Calu3 (cell line): ENCODE results near the gene GPSM3. TPM values are rescaled to one million over a fixed set of nuclear protein-coding genes. Genes with fewer than 3 reads are reported as not detected.
"Not testable (repeated sequence)": the region's sequence is repeated elsewhere in the genome, so short reads cannot be mapped to it uniquely, and the experiment has no call there.

Source experiments
- BruUV-seq: library from RNA; stranded (reverse); fragments of 400-500 nt; replicated peaks from 2 replicates; lab custom pipeline; 2021; lab: Mats Ljungman, UMichigan
- CTCF ChIA-PET: fragments of 300-600 bp; sonication (Branson Sonifier 250); formaldehyde crosslinking; loops from one replicate; lab custom pipeline; 2022; ENCODE audit warnings: antibody characterized with exemption; lab: Charles Lee
- DNase-seq: peaks from one replicate; pipeline ENCODE4 v3.0.0; 2022
- H3K27ac Mint-ChIP-seq: one replicate; pipeline ENCODE4 v1.8.0; 2022; ENCODE audit warnings: mixed read lengths; ENCODE audit not compliant: unreplicated experiment
- H3K27me3 Mint-ChIP-seq: one replicate; pipeline ENCODE4 v1.8.0; 2022; ENCODE audit warnings: mixed read lengths; ENCODE audit not compliant: unreplicated experiment
- H3K36me3 Mint-ChIP-seq: one replicate; pipeline ENCODE4 v1.8.0; 2022; ENCODE audit warnings: mild to moderate bottlenecking, moderate library complexity, mixed read lengths; ENCODE audit not compliant: insufficient read depth, unreplicated experiment
- H3K4me1 Mint-ChIP-seq: one replicate; pipeline ENCODE4 v1.8.0; 2022; ENCODE audit warnings: mild to moderate bottlenecking, low read depth, mixed read lengths; ENCODE audit not compliant: unreplicated experiment
- H3K4me3 Mint-ChIP-seq: one replicate; pipeline ENCODE4 v1.8.0; 2022; ENCODE audit warnings: mild to moderate bottlenecking, low read depth, moderate library complexity, mixed read lengths; ENCODE audit not compliant: unreplicated experiment
- H3K9me3 Mint-ChIP-seq: one replicate; pipeline ENCODE4 v1.8.0; 2022; ENCODE audit warnings: low read depth, mixed read lengths; ENCODE audit not compliant: unreplicated experiment
- CTCF ChIP-seq: fragments of 200-600 bp; IDR thresholded peaks from one replicate; pipeline ENCODE4 v1.8.0; 2022; ENCODE audit warnings: antibody characterized with exemption; ENCODE audit not compliant: unreplicated experiment
- intact Hi-C: fragments of 100-400 bp; cut with micrococcal nuclease; formaldehyde crosslinking; loops from one replicate; pipeline ENCODE4 v1.10.0; 2022; ENCODE audit not compliant: unreplicated experiment
- total RNA-seq: library from RNA; stranded (reverse); gene quantifications from 2 replicates; pipeline ENCODE4 v1.2.3, GENCODE V29; 2022

GPSM3 gene
- total RNA-seq, 1 experiment from 2014 or later, result 6.2 TPM

- TF ChIP-seq CTCF, result no peak
- CTCF ChIA-PET, result interaction anchor here (1.0 to 1.5 kb wide), 2 partner anchors 11 to 70 kb away, joined by 3 to 5 read pairs; no protein-coding TSS in a partner anchor
- DNase-seq, result no peak
- peak overlapping the region; percentile 66 for H3K27ac Mint-ChIP-seq
- peaks cover 76% of the 10 kb centered on the region for H3K36me3 Mint-ChIP-seq
- TSS peak; percentile 31 for BruUV-seq
- H3K4me1 Mint-ChIP-seq, result peaks cover 22% of the 10 kb centered on the region
- intact Hi-C loops, result no loop called here
- no peaks in the 10 kb centered on the region for H3K27me3 Mint-ChIP-seq
- H3K4me3 Mint-ChIP-seq, result peak overlapping the region; percentile 80
- no peaks in the 10 kb centered on the region for H3K9me3 Mint-ChIP-seq
Measured at GRCh38 chr6:32188381-32189068, 3.9 kb downstream of the GPSM3 start.

- Mint-ChIP-seq H3K4me3 (peak overlapping the region; percentile 15), H3K36me3 (peaks cover 82% of the 10 kb centered on the region), H3K4me1 (peaks cover 22% of the 10 kb centered on the region), H3K27ac (peak overlapping the region; percentile 55)
- BruUV-seq, H3K27me3 Mint-ChIP-seq, H3K9me3 Mint-ChIP-seq, intact Hi-C loops, DNase-seq: not testable (repeated sequence)
- CTCF ChIA-PET, result interaction anchor here (1.5 kb wide), 1 partner anchor 69 kb away, joined by 5 read pairs; no protein-coding TSS in a partner anchor
Measured at GRCh38 chr6:32187725-32188380, 4.6 kb downstream of the GPSM3 start.

GRCh38 chr6:32187009-32187709 lies 5.3 kb downstream of the GPSM3 start:
- Mint-ChIP-seq H3K36me3 (peaks cover 79% of the 10 kb centered on the region), H3K4me1 (peaks cover 22% of the 10 kb centered on the region), H3K9me3 (no peaks in the 10 kb centered on the region), H3K27me3 (no peaks in the 10 kb centered on the region), H3K4me3 (peak overlapping the region; percentile 15), H3K27ac (peak overlapping the region; percentile 55)
- TF ChIP-seq CTCF, result no peak
- intact Hi-C loops, result no loop called here
- BruUV-seq, result no TSS peak
- CTCF ChIA-PET, result interaction anchor here (0.9 kb wide), 1 partner anchor 8 kb away, joined by 3 read pairs; no protein-coding TSS in a partner anchor
- DNase-seq, result no peak

- intact Hi-C loops, H3K9me3 Mint-ChIP-seq, H3K27me3 Mint-ChIP-seq, BruUV-seq, DNase-seq, H3K4me3 Mint-ChIP-seq: not testable (repeated sequence)
- Mint-ChIP-seq H3K4me1 (peaks cover 22% of the 10 kb centered on the region), H3K36me3 (peaks cover 73% of the 10 kb centered on the region), H3K27ac (peak overlapping the region; percentile 12)
- CTCF ChIA-PET, result interaction anchor here (0.9 to 1.0 kb wide), 2 partner anchors 9 kb away, joined by 3 to 4 read pairs; no protein-coding TSS in a partner anchor
Measured at GRCh38 chr6:32186151-32186840, 6.1 kb downstream of the GPSM3 start.

GRCh38 chr6:32185681-32186131 lies 6.7 kb downstream of the GPSM3 start:
- Mint-ChIP-seq H3K4me1 (peaks cover 22% of the 10 kb centered on the region), H3K27ac (peak overlapping the region; percentile 12), H3K36me3 (peaks cover 77% of the 10 kb centered on the region)
- H3K27me3 Mint-ChIP-seq, H3K9me3 Mint-ChIP-seq, intact Hi-C loops, H3K4me3 Mint-ChIP-seq, BruUV-seq: not testable (repeated sequence)
- CTCF ChIA-PET, result interaction anchor here (0.6 to 1.0 kb wide), 2 partner anchors 10 to 784 kb away, joined by 3 to 4 read pairs; no protein-coding TSS in a partner anchor
- peak; percentile 43 for DNase-seq
